Left forelimb (tissue), 1 donor: Measurements from ENCODE around the gene PTGFRN.
"Not testable (repeated sequence)": the region's sequence is repeated elsewhere in the genome, so short reads cannot be mapped to it uniquely, and the experiment has no call there.

Experiments used
- DNase-seq: peaks from one replicate; pipeline ENCODE4 v3.0.0-alpha.2; 2018; ENCODE audit warnings: low spot score

The PTGFRN gene

DNA sequence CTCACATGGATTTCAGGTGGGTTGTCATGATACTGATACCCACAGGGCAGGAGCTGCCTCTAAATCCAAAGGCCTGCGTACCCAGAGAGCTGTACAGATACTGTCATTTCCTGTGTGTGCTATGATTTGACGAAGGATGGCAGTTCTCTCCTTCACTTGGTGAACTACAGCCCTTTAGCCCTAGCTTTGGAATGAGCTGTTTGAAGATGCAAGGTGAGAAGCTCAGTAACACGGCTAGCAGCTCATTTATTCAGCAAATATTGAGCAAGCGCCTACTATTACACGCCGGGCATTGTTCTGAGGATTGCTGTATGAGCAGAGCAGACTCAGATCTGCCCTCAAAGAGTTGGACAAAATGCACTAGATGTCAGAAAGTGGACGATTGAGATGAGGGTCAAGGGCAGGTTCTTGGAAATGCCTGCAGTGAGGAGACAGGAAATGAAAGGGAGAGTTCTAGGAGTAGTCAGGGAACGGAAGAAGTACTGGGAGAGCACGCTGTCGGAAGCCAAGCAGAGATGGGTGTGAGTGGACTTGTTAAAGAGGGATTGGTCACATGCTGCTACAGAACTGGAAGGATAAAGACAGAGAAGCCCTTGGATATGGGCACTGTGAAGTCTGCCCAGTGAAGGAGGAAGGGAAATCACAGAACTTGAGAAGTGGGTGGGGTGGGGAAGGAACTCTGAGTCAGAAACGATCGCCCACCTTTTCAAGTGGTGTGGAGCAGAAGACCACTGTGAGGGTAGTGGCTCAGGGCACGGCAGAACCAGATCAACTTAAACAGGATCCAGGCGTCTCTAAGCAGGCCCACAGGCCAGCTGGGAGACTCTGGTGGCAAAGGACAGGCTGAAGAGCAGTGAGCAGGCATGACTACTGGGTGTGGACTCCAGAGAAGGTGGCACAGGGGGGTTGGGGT lies 7.1 kb downstream of the PTGFRN start:
- DNase-seq, result no peak

DNA sequence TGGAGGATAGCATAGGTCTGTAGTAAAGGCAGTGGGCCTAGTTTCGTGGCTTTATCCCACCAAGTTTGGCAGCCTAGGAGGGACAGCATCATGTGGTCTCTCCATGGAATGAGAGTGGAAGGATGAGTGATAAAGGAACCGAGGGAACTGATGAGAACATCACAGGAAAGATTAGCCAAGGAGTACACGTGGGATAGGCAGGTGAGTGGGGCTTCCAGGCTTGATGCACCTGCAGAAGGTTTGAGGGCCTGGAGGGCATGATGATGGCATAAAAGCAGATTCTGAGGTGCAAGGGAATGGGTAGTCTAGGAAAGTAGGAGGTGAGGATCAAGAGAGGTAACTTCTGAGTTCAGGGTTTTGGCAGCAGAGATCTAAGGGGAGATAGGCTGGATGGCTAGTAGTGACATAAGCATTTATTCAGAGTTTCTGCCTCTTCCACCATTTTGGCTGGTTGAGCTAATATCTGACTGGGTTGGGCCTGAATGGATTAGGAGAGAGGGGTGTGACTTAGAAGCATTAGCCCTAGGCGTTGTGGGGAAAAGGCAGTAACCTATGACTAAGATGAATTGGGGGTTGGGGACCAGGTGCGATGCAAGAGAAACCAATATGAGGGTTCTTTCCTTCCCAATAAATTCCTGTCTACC lies 9.1 kb downstream of the PTGFRN start:
- no peak for DNase-seq

DNA sequence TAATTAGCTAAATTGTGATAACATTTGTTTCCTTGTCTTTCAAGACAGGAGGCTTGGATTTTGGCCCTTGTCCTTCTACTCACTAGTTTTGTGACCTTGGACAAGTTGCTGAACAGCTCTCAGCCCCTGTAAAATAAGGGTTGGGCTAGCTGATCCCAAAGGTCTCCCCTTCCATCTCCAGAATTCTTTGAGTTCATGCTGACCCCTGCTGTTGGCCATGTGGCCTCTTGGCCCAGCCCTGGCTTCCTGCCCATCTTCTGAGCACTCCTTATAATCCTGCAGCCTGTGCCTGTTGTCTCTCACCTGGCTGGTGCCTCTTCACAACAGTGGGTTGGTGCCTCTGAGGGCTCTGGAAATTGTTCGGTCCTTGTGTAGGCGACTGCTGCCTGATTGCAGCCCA lies 10.1 kb downstream of the PTGFRN start:
- DNase-seq, result no peak

DNA sequence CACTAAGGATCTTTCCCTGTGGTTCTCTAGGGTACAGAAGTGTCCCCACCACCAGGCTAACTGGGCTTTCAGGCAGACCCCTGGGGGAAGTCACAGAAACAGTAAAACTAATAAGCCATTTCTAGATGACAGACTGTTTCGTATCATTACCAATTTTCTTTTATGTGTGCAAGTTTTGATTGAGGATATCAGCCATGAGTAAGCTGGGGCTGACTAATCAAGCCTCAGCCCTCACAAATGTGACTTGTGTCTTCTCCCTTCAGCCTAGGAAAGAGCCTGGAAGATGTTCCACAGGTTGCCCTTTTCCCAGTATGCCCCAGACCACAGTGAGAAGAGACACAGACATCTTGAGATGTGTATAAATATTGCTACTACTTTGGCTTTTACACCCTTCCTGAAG lies 10.5 kb downstream of the PTGFRN start:
- no peak for DNase-seq

DNA sequence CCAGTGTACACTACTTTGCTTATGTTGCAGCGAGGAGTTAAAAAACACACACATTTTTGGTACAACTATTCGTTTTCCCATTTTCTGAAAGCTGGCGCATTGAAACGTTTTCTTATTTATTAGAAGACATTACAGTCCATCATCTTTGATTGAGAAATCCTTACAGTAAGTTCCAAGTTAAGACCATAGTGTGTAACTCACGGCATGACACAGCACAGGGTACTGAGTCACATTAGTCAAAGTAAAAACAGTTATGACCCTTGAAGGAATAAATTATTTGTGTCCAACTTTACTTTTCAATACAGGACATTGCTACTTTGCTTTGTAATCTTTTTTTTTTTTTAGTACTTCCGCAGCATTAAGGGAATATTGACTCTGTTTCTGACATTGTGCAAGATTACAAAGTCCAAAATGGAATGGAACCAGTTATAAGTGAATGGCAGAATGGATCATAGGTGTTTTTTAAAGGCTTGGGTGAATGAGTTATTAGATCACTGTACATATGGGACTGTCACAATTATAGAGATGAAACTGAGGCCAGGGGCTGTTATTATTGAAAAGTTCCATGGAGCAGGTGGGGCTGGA lies 11.7 kb downstream of the PTGFRN start:
- DNase-seq, result no peak

DNA sequence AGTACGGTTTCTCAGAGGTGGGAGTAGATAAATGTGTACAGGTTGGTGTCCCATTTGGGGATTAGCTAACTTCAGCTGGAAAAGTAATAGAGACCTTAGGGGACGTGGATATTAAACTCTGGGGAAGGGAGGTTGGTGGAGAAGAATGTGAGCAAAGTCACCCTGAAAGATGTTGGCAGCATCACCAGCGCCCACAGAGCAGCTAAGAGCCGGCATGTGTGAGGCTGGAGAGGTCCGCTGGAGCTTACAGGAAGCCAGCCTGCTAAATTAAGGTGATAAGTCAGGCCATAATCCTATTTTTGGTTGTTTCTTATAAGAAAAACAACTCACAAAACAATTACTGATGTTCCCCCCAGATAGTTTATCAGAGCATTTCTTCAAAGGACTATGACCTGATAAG lies 12.2 kb downstream of the PTGFRN start:
- no peak for DNase-seq

DNA sequence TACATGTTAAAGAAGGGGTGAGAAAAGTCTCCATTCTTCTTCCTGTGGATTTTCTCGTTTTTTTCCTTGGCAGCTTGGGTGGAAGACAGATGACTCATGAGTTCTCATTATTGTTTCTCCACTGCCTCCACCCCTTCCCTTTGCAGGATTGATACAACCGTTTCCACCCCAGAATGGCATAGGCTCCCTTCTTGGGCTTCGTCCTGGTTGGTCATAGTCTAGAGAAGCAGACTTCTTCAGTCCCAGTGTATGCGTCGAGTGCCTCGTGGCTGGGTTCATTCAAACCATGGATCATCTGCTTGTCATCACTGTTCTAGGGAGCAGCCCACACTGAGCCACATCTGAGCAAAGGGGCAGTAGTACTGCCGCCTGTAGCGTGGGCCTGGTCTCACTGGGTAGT lies 13.7 kb downstream of the PTGFRN start:
- DNase-seq, result no peak

DNA sequence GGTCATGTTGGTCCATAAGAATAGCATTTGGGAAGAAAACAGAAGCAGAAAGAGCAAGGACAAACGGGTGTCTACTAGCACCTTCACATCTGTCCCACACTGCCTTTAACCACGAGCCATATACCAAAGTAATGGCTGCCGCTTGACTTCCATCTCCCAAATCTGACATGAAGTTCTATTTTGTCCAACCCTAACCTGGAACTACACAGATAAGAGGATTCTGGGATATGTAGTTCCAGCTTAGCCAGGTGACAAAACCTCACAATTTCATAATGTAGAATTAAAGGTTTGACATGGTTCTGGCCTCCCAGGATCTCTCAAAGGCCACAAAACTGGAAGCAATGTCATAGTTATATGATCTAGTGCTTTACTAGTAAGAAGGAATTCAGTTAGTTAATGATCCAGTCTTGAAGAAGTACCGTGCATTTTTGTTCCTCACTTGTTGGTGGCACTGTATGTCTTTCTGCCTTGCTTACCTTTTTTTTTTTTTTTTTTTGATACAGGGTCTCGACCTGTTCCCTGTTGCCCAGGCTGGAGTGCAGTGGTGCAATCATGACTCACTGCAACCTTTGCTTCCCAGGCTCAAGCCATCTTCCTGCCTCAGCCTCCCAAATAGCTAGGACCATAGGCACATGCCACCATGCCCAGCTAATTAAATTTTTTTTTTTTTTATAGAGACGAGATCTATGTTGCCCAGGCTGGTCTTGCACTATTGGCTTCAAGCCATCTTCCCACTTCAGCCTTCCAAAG lies 17.5 kb downstream of the PTGFRN start:
- DNase-seq, result no peak

DNA sequence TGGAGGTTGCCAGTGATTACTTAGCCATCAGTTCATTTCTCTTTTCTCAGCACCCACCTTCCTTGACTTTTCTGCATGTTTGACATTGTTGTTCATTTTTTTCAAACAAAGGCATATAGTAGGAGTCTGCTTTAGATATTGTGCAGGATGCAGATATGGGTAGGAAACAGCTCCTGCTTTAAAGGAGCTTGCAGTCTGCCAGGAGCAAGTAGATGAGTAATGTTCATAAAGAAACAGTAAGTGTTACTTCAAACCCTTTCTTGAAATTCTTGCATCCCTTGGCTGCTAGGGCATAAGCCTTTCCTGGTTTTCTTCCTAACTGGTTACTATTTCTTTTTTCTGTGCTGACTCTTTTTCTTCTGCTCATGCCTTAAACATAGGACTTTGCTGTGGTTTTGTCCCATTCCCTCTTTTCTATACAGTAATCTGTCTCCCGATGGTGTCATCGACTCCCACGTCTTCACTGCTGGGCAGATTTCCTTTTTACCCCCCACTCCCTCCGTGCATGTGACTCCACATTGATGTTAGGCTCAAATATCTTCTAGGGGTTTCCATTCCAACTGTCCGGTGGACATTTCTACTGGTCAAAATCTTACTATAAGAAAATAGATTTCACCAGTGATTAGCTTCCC lies 20.4 kb downstream of the PTGFRN start:
- no peak for DNase-seq

DNA sequence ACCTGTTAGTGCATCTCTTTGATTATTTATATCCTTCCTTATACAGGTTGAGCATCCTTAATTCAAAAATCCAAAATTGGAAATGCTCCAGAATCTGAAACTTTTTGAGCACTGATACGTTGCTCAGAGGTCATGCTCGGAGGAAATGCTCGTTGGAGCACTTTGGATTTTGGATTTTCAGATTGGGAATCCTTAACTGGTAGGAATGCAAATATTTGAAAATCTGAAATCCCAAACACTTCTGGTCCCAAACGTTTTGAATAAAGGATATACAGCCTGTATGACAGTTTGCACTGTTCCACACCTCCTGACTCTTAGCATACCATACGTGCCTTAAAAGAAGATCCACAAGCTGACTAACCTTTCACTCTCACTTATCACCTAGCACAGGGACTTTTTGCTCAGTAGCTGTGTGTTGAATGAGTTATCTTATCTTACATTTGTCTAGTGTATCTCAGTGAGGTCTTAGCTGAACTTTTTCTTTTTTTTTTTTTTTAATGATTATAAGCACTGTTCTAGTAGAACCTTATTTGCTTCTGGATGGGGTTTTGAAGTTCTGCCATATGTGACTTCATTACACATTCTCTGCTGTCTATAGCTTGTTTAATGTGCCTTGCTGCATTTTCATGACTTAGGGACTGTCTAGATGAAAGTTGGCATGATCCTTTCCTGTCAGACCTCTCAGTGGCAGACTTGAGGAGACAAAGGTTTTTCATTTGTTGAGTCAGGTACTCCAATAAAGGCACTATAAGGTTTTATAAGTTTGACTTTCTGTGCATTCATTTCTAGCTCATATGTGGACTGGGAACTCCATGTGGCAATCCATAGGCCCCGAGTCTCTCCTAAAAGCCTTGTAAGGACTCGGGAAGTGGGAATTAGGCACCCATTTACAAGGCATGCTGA lies 21.6 kb downstream of the PTGFRN start:
- no peak for DNase-seq

DNA sequence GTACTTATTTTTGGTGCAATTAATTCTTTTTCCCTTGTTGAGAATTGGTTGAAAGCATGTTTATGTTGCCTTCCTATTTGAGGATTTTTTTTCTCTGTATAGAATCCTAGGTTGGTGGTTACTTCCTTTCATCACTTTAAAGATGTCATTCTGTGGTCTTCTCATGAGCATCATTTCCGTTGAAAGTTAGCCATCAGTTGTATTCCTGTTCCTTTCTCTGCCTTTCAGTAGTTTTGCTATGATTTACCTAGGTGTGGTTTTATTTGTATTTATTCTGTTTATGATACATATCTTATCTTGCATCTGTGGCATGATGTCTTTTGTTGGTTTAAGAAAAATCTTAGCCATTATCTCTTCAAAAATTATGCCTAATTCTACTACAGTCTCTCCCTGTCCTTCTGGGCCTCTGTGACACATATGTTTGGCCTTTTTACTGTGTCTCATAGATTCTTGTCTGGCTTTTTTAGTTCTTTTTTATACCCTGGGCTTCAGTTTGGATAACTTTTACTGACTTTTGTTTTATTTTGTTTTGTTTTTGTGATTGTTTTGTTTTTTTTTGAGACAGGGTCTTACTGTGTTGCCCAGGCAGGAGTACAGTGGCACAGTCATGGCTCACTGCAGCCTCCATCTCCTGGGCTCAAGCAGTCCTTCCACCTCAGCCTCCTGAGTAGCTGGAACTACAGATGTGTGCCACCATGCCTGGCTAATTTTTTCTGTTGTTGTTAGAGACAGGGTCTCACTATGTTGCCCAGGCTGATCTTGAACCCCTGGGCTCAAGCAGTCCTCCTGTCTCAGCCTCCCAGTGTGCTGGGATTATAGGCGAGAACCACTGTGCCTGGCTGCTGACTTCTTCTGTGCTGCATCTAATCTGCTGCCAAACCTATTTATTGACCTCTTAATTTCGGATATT lies 24.1 kb downstream of the PTGFRN start:
- DNase-seq, result no peak

DNA sequence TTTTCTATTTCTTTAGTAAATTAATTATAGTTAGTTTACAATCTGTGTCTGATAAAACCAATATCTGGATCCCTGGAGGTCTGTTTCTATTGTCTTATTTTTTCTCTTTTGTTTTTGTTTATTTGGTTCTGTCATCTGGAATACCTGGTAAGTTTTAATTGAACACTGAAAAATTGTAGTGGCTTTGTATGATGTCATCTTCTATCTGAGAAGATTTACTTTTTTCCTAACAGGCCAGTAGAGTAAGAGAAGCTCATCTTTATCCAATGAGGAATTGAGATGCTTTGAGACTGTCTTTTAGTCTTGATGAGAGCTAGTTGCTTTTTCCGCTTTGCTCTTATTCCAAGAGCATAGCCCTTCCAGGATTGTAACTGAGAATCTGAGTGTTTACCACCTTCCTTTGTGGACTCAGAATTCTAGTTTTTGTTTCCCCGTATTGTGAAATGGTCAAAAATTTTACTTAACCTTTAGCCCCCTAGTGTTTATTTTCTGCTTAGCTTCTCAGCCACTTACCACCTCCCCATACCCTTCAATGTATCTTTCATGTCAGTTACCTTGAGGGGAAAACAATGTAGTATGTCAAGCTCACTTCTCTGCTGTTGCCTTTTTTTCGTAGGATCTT lies 25.0 kb downstream of the PTGFRN start:
- DNase-seq, result no peak

DNA sequence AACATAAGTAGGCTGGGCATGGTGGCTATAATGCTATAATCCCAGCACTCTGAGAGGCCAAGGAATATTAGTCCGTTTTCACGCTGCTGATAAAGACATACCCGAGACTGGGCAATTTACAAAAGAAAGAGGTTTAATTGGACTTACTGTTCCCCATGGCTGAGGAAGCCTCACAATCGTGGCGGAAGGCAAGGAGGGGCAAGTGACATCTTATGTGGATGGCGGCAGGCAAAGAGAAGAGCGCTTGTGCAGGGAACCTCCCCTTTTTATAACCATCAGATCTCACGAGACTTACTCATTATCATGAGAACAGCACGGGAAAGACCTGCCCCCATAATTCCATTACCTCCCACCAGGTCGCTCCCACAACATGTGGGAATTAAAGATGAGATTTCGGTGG lies 28.5 kb downstream of the PTGFRN start:
- DNase-seq, result no peak

DNA sequence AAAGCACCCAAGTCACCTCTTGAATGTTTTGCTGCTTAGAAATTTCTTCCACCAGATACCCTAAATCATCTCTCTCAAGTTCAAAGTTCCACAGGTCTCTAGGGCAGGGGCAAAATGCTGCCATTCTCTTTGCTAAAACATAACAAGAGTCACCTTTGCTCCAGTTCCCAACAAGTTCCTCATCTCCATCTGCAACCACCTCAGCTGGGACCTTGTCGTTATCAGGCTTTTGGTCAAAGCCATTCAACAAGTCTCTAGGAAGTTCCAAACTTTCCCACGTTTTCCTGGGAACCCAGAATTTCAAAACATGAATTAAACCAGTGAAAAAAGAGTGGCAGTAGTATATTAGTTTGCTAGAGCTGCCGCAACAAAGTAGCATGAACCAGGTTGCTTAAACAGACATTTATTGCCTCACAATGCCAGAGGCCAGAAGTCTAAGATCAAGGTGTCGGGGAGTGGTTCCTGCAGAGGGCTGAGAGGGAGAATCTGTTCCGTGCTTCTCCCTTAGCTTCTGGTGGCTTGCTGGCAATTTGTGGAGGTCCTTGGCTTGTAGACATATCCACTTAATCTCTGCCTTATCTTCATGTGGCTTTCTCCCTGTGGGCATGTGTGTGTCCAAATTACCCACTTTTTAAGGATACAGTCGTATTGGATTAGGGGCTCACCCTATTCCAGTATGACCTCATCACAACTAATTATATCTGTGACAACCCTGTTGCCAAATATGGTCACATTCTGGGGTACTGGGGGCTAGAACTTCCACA lies 30.2 kb downstream of the PTGFRN start:
- DNase-seq, result not testable (repeated sequence)

DNA sequence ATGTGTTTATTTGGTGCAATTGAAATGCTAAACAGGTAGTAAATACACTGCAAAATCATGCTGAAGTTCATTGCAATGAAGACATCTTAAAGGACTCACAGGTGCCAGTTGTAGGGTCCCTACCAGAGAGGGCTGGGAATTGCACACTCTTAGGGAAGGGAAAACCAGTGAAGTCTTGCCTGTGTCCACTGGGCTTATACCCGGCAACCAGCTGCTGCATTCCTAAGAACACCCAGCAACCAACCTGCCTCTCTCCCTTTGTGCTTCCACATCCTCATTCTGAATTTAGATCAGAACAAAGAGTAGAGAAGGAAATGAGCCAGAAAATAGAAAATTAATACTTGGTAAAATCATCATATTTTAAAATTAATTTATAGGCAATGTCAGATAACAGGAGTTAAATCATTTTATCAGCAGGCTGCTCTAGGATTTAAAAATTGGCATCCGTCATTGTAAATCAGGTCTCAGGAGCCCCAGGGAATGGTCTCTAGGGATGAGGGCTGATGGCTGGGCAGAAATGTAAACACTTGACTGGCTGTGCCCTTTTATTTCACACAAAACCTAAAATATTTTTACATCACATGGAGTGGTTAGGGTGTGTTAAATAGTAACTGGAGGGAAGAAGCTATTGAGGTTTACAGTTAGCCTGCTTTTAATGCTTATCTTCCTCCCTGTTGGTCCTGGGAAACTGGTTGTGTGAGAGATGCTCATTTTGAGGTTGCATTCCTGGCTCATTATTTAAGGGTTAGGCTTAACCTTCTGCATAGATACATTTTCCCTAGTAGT lies 31.3 kb downstream of the PTGFRN start:
- no peak for DNase-seq

DNA sequence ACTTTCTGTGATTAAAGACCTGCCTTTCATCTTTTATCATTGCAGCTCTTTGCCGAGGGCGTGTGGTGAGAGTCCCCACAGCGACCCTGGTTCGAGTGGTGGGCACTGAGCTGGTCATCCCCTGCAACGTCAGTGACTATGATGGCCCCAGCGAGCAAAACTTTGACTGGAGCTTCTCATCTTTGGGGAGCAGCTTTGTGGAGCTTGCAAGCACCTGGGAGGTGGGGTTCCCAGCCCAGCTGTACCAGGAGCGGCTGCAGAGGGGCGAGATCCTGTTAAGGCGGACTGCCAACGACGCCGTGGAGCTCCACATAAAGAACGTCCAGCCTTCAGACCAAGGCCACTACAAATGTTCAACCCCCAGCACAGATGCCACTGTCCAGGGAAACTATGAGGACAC lies 32.0 kb downstream of the PTGFRN start:
- no peak for DNase-seq

DNA sequence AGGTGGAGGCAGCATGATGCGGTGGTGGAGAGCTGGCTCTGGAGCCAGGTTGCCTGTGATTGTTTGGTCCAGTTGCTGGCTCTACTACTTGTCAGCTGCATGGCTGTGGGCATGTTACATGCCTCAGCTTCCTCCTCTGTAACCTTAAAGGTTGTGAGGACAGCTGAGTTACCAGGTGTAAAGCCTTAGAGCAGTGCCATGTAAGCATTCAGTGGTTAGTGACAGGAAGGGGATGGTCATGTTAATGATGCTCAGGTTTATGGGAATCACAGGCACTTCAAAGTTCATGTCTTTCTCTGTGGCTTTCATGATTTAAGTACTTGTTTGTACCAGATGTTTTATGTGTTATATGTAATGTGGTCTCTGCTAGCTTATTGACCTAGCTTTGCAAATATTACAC lies 32.6 kb downstream of the PTGFRN start:
- DNase-seq, result no peak

DNA sequence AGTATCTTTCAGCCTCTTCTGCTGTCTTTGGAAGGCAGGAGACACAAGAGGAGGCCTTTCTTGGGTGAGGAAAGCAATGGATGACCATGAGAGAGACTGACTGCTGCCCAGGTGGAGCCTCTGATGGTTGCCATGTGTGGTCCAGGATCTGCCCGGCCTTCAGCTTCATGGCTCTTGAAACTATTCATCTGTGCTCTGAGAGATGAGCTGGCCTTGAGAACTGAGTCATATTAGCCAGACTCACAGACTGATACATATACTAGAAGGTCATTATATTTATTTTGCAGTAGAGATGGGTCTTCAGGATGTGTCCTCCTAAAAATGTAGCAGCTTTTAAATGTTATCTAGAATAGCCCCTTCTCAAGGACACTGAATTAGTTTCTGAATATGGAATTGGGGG lies 33.7 kb downstream of the PTGFRN start:
- DNase-seq, result no peak
